Regular cardiac myocyte (primary cell): ENCODE data around the gene CASKIN2. TPM values are rescaled to one million over a fixed set of nuclear protein-coding genes. Genes with fewer than 3 reads are reported as not detected.

Source experiments
- total RNA-seq: library from RNA; depleted of rRNA; stranded (reverse); fragments of >200 nt; gene quantifications from 2 replicates; pipeline ENCODE4 v1.2.3, GENCODE V29; 2014

Gene CASKIN2
- total RNA-seq: 3.5 and 4.5 TPM in 2 replicates

GRCh38 chr17:75515496-75516254 is at the start of gene CASKIN2:
Gene CASKIN2, minus strand, starts transcription at chr17:75515537. Its CDS starts 1,733 bp downstream, at chr17:75513804.

GRCh38 chr17:75524970-75525805 is 9.9 kb upstream of the CASKIN2 start, which contains the start of gene LLGL2:
Gene LLGL2, plus strand, starts transcription at chr17:75525697. Its CDS starts 17,730 bp downstream, at chr17:75543427.

GRCh38 chr17:75516255-75516618 is 900 bp upstream of the CASKIN2 start, which contains the start of gene TSEN54:
Gene TSEN54, plus strand, starts transcription at chr17:75516528. Its CDS starts 33 bp downstream, at chr17:75516561.

GRCh38 chr17:75456417-75457046 is 58.8 kb downstream of the CASKIN2 start, which contains the start of gene TMEM94:
Gene TMEM94, plus strand, starts transcription at chr17:75456635. Its CDS starts 15,271 bp downstream, at chr17:75471906.

Other genes starting within 250 kb of the CASKIN2 start
- gene MIF4GD, start 244.3 kb downstream of the CASKIN2 start, total RNA-seq: 6.9 and 7.3 TPM in 2 replicates
- gene SLC25A19, start 226.1 kb downstream of the CASKIN2 start, total RNA-seq: 7.6 and 8.8 TPM in 2 replicates
- 77.8 and 79.2 TPM in 2 replicates for gene GRB2, start 109.9 kb downstream of the CASKIN2 start, total RNA-seq
- gene TMEM94, start 58.9 kb downstream of the CASKIN2 start, total RNA-seq: 19.6 and 34.4 TPM in 2 replicates
- 8.2 and 12.3 TPM in 2 replicates for gene TSEN54, start 991 bp upstream of the CASKIN2 start, total RNA-seq
- gene LLGL2, start 10.2 kb upstream of the CASKIN2 start, total RNA-seq: 0.56 and 0.58 TPM in 2 replicates
- 1.2 and 8.2 TPM in 2 replicates for gene MYO15B, start 72.3 kb upstream of the CASKIN2 start, total RNA-seq
- 0.28 TPM in 1 of 2 replicates, not detected in the other for gene SMIM5, start 117.9 kb upstream of the CASKIN2 start, total RNA-seq
- 12.5 and 16.6 TPM in 2 replicates for gene RECQL5, start 151.6 kb upstream of the CASKIN2 start, total RNA-seq
- gene SAP30BP, start 151.8 kb upstream of the CASKIN2 start, total RNA-seq: 31.0 and 52.9 TPM in 2 replicates
- gene ITGB4, start 205.9 kb upstream of the CASKIN2 start, total RNA-seq: under 0.01 and 0.38 TPM in 2 replicates
- 29.3 and 49.1 TPM in 2 replicates for gene GALK1, start 249.7 kb upstream of the CASKIN2 start, total RNA-seq